GM18508 (cell line): ENCODE data around the gene ELP1.
A peak's percentile ranks its signal among the peaks of the same experiment; 100 is the strongest.

Source experiments
- ATAC-seq: cut with Tn5 transposase; IDR thresholded peaks from one replicate; pipeline ENCODE4 v1.9.1; 2021; ENCODE audit warnings: moderate number of reproducible peaks; ENCODE audit not compliant: insufficient read depth, unreplicated experiment

Gene ELP1

GRCh38 chr9:108883085-108883484, 50.8 kb downstream of the ELP1 start:
- no peak for ATAC-seq

- no peak for ATAC-seq
These were observed 51.7 kb downstream of the ELP1 start for GRCh38 chr9:108882052-108882888.

GRCh38 chr9:108880738-108881316, 53.1 kb downstream of the ELP1 start:
- no peak for ATAC-seq

GRCh38 chr9:108877524-108877923, 56.4 kb downstream of the ELP1 start:
- no peak for ATAC-seq

GRCh38 chr9:108876425-108876824, 57.5 kb downstream of the ELP1 start:
- no peak for ATAC-seq

- ATAC-seq, result no peak
These were observed 59.7 kb downstream of the ELP1 start for GRCh38 chr9:108874058-108874788.

- ATAC-seq, result no peak
These were observed 64.7 kb downstream of the ELP1 start for GRCh38 chr9:108869092-108869725.

GRCh38 chr9:108867829-108868228, 66.1 kb downstream of the ELP1 start:
- ATAC-seq, result no peak

- ATAC-seq, result no peak
These were observed 66.8 kb downstream of the ELP1 start for GRCh38 chr9:108867116-108867515.

- ATAC-seq, result no peak
These were observed 67.9 kb downstream of the ELP1 start for GRCh38 chr9:108866001-108866420.

- no peak for ATAC-seq
These were observed 68.9 kb downstream of the ELP1 start for GRCh38 chr9:108865037-108865436.

GRCh38 chr9:108864446-108864845, 69.5 kb downstream of the ELP1 start:
- ATAC-seq, result no peak

GRCh38 chr9:108863891-108864290, 70.0 kb downstream of the ELP1 start:
- ATAC-seq, result no peak

GRCh38 chr9:108861997-108862396, 71.9 kb downstream of the ELP1 start, which contains the start of gene ACTL7A:
Gene ACTL7A (plus strand): TSS chr9:108862266. CDS start chr9:108862323, 57 bp downstream.
- ATAC-seq, result no peak

- no peak for ATAC-seq
These were observed 72.5 kb downstream of the ELP1 start for GRCh38 chr9:108861464-108861863.

- no peak for ATAC-seq
These were observed 73.2 kb downstream of the ELP1 start for GRCh38 chr9:108860764-108861163.

- no peak for ATAC-seq
These were observed 73.6 kb downstream of the ELP1 start for GRCh38 chr9:108860354-108860753.

GRCh38 chr9:108859459-108860114, 74.3 kb downstream of the ELP1 start:
- ATAC-seq, result peak; percentile 74

GRCh38 chr9:108857572-108857971, 76.4 kb downstream of the ELP1 start:
- ATAC-seq, result no peak

- ATAC-seq, result no peak
These were observed 78.0 kb downstream of the ELP1 start, which contains the start of gene ACTL7B for GRCh38 chr9:108855888-108856287. Gene ACTL7B (minus strand): TSS chr9:108855986. CDS start chr9:108855930, 56 bp downstream.
